ENCODE data around the gene PDLIM1. TPM values are rescaled to one million over a fixed set of nuclear protein-coding genes. Genes with fewer than 3 reads are reported as not detected.
A peak's percentile ranks its signal among the peaks of the same experiment; 100 is the strongest.

Gene PDLIM1
- total and polyA plus RNA-seq, 2 of the 13 experiments (the other 11 are each of a cell fraction or from before 2014, with no cell fraction given), result 119 to 123 TPM

- ATAC-seq (no peak), DNase-seq (ENCODE audit: low spot score) (no peak), FAIRE-seq (no peak)
- POLR2A ChIA-PET, result interaction anchor here (5.9 kb wide), 1 partner anchor 13 kb away, joined by 41 read pairs; the partner anchor contains the start of gene PDLIM1
- H3K9me3 ChIP-seq (ENCODE audit: low read length), result no peaks in the 10 kb centered on the region
- peaks cover 0 to 4% of the 10 kb centered on the region in 2 experiments; a peak in 3 of 5 replicates for H3K36me3 ChIP-seq (replicated peaks in 1 of 2; ENCODE audit: control insufficient read depth in 1 of 2, insufficient read depth in 2 of 2, low read length in 2 of 2)
- intact Hi-C loops (cut with micrococcal nuclease; ENCODE audit: unreplicated experiment), result no loop called here
- peaks cover 97% of the 10 kb centered on the region for H3K4me1 ChIP-seq (ENCODE audit: insufficient read depth, low read length)
- CTCF ChIA-PET (ENCODE audit: low intra/inter-chr PET ratio, low total read pairs), result no interaction called here
- H2AFZ ChIP-seq (ENCODE audit: low read length), result no peak overlapping the region
- H3K4me3 ChIP-seq (replicated peaks in 1 of 3; ENCODE audit: insufficient read depth in 1 of 3, low read depth in 2 of 3, low read length in 3 of 3), result no peak overlapping the region
- H3K9ac ChIP-seq (ENCODE audit: insufficient read depth, low read depth, low read length), result no peak overlapping the region
- no TSS peak for BruUV-seq (replicated peaks)
- H3K27ac ChIP-seq (ENCODE audit: extremely low read length, insufficient read depth, low read length), result peak overlapping the region; percentile 68
- 86% methylated on average over 8 of the region's 8 CpGs for WGBS (ENCODE audit: low lambda C conversion rate)
- no peaks in the 10 kb centered on the region for H3K27me3 ChIP-seq (ENCODE audit: control insufficient read depth in 1 of 2, insufficient read depth in 2 of 2, low read length in 2 of 2)
- H3K79me2 ChIP-seq (ENCODE audit: insufficient read depth, low read length), result peaks cover 91% of the 10 kb centered on the region
- in situ Hi-C loops (cut with HindIII; ENCODE audit: extremely low pct_ligation_motif_present, low pct_unique_long_range_greater_than_20kb), result no loop called here
- no peak overlapping the region for H3K4me2 ChIP-seq (ENCODE audit: low read depth, low read length)
- 0 out of 2 replicates have a peak, but pooled peaks cover 12% of the 10 kb centered on the region for H4K20me1 ChIP-seq (ENCODE audit: insufficient read depth, low read length)
- no peak for TF ChIP-seq ZNF510 (CRISPR knock-in tag; IDR thresholded peaks at IDR 0.05; ENCODE audit: low read depth)
- TF ChIP-seq ZNF615 (CRISPR knock-in tag; IDR thresholded peaks at IDR 0.05; ENCODE audit: borderline replicate concordance), result no peak
- no peak for TF ChIP-seq KDM3A (CRISPR knock-in tag; IDR thresholded peaks at IDR 0.05; ENCODE audit: low read depth)
- TF ChIP-seq ZNF354B (CRISPR knock-in tag; IDR thresholded peaks at IDR 0.05), result no peak
- TF ChIP-seq RBM39 (IDR thresholded peaks at IDR 0.05; ENCODE audit: low read depth, low read length, poor library complexity, severe bottlenecking), result no peak
- TF ChIP-seq KIAA2018 (CRISPR knock-in tag; IDR thresholded peaks at IDR 0.05; ENCODE audit: borderline replicate concordance), result no peak
- TF ChIP-seq ZBTB37 (CRISPR knock-in tag; IDR thresholded peaks at IDR 0.05), result no peak
- TF ChIP-seq ZBTB4 (CRISPR knock-in tag; IDR thresholded peaks at IDR 0.05; ENCODE audit: borderline replicate concordance), result no peak
- TF ChIP-seq ONECUT2 (CRISPR knock-in tag; IDR thresholded peaks at IDR 0.05), result no peak
- no peak for TF ChIP-seq ZNF572 (CRISPR knock-in tag; IDR thresholded peaks at IDR 0.05)
Observed at GRCh38 chr10:95276367-95277200, 14.2 kb downstream of the PDLIM1 start.
